ENCODE data around the gene LCN15.
"Not testable (repeated sequence)": the region's sequence is repeated elsewhere in the genome, so short reads cannot be mapped to it uniquely, and the experiment has no call there.

Gene LCN15, protein sequence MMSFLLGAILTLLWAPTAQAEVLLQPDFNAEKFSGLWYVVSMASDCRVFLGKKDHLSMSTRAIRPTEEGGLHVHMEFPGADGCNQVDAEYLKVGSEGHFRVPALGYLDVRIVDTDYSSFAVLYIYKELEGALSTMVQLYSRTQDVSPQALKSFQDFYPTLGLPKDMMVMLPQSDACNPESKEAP

DNA sequence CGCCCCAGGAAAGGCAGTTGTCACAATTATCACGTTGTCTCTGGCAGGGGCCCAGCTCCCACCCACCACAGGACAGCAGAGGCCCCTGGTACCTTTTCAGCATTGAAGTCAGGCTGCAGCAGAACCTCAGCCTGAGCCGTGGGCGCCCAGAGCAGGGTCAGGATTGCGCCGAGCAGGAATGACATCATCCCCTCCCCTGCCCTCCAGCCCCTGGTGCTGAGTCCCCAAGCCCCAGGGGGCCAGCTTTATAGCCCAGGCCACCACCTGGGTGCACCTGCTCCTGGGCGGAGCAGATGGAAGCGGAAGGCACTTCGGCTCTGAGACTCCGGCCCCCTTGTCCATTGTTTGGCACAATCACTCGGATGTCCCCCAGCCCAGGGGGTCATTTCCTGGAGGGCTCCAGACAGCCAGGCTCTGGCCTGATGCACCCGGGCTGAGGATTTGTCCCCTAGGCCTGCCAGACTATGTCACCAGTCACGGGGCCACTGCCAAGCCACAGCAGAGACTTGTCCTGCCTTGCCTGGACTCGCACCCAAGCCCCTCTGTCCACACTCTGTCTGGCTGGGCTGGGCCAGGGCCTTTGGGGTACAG lies at the start of gene LCN15:
Gene LCN15 (minus strand): TSS at position 218 of the 591 bp plus-strand sequence. CDS start 30 bp downstream, at position 188.
- H3K4me3 Mint-ChIP-seq: no peak within 1 kb of the TSS
- DNase-seq (ENCODE audit: low spot score in 2 of 2): no peak
- no peaks in the 10 kb centered on the region for H3K9me3 Mint-ChIP-seq
- no peak for ATAC-seq (replicated peaks; ENCODE audit: extremely low read depth, poor library complexity, severe bottlenecking)
- H3K27ac Mint-ChIP-seq (ENCODE audit: low read depth): no peak within 1 kb of the TSS
- peaks cover 7% of the 10 kb centered on the region for H3K4me1 Mint-ChIP-seq
- no peaks in the 10 kb centered on the region for H3K36me3 Mint-ChIP-seq (ENCODE audit: insufficient read depth)
- peaks cover 8% of the 10 kb centered on the region for H3K27me3 Mint-ChIP-seq

DNA sequence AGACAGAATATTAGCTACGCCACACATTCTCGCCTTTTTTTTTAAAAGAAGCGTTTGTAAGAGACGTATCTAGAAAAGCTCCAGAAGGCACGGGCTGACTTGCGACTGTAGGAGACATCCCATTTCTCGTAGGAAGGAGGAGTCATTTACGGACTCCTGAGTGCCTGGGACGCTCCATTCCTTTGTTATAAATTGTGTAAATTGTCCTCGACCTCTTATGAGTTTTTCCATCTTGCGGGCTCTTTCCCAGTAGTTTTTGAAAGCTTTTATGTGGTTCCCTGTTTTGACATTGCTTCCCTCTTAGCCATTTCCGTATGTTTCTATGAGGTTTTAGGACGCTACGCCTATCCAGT lies 44.5 kb upstream of the LCN15 start:
- Mint-ChIP-seq H3K9me3 (no peaks in the 10 kb centered on the region), H3K36me3 (ENCODE audit: insufficient read depth) (peaks cover 26% of the 10 kb centered on the region), H3K27me3 (no peaks in the 10 kb centered on the region), H3K27ac (ENCODE audit: low read depth) (peak overlapping the region; percentile 73), H3K4me1 (peaks cover 43% of the 10 kb centered on the region), H3K4me3 (peak overlapping the region; percentile 86)
- no peak for ATAC-seq (replicated peaks; ENCODE audit: extremely low read depth, poor library complexity, severe bottlenecking)
- no peak for DNase-seq (ENCODE audit: low spot score in 2 of 2)

DNA sequence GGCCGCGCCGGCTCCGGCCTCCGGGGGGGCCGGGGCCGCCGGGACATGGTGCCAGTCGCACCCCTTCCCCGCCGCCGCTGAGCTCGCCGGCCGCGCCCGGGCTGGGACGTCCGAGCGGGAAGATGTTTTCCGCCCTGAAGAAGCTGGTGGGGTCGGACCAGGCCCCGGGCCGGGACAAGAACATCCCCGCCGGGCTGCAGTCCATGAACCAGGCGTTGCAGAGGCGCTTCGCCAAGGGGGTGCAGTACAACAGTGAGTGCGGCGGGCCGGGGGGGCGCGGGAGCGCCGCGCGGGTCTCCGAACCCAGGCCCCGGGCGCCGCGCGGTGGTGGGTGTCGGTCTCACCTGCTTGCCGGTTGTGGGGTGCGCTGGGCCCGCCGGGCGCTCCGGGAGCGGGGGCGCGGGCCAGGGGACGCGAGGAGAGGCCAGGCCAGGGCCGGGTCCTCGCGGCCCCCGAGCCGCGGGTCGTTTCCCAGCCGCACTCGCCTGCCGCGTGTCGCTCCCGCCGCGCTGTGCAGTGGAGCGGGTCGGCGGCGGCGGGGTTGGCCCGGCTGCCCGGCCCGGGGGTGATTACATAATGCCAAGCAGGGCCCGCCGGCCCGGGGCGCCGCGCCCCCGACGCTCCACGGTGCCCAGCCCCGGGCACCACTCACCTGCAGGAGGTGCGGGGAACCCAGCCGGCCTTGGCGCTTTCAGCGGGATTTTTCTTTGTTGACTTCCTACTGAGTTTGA lies 43.9 kb upstream of the LCN15 start:
- DNase-seq (ENCODE audit: low spot score in 2 of 2): peak; percentile 21 to 33
- Mint-ChIP-seq H3K9me3 (no peaks in the 10 kb centered on the region), H3K27me3 (no peaks in the 10 kb centered on the region)

DNA sequence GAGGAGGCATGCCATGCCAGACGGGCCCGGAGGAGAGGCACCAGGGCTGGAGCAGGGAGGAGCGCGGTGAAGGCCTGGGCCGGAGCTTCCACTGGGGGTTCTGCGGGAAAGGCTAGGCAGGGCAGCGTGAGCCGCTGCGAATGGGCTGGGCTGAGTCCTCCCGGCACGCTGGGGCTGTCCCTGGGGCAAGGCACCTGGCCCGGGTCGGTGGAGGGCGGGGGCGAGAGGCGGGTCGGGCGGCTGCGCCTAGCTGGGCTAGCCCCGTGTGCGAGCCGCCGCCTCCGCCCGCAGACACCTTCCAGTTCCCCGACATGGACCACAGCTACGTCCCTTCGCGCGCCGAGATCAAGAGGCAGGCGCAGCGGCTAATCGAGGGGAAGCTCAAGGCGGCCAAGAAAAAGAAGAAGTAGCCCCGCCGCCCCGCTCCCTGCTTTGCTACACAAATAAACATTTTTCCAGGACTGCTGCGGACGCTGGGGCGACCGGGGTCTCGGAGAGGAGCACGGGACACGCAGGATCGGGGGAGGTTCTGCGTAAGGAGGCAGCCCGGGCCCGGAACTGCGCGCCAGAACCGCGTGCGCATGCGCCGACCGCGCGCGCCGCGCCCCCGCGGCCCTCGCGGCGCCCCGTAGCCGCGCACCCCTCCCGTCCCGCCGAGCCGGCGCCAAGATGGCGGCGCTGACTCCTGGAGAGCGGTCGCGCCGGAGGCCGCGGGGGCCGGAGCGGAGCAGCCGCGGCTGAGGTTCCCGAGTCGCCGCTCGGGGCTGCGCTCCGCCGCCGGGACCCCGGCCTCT lies 43.2 kb upstream of the LCN15 start, which contains the start of gene RABL6:
Gene RABL6 (plus strand): TSS at position 668 of the 794 bp plus-strand sequence. CDS start 249 bp downstream, outside the sequence.
- Mint-ChIP-seq H3K9me3 (no peaks in the 10 kb centered on the region), H3K27me3 (no peaks in the 10 kb centered on the region), H3K4me3 (peak within 1 kb of the TSS; percentile 86), H3K36me3 (ENCODE audit: insufficient read depth) (peaks cover 21% of the 10 kb centered on the region), H3K27ac (ENCODE audit: low read depth) (peak within 1 kb of the TSS; percentile 88), H3K4me1 (peaks cover 30% of the 10 kb centered on the region)
- ATAC-seq (replicated peaks; ENCODE audit: extremely low read depth, poor library complexity, severe bottlenecking) (peak; percentile 89), DNase-seq (ENCODE audit: low spot score in 2 of 2) (peak; percentile 72 to 76)

More for the DNA sequence above, 43.9 kb upstream of the LCN15 start:
- peak overlapping the region; percentile 73 for H3K27ac Mint-ChIP-seq (ENCODE audit: low read depth)
- peaks cover 37% of the 10 kb centered on the region for H3K4me1 Mint-ChIP-seq
- H3K36me3 Mint-ChIP-seq (ENCODE audit: insufficient read depth): peaks cover 24% of the 10 kb centered on the region
- peak; percentile 34 for ATAC-seq (replicated peaks; ENCODE audit: extremely low read depth, poor library complexity, severe bottlenecking)
- peak overlapping the region; percentile 86 for H3K4me3 Mint-ChIP-seq

DNA sequence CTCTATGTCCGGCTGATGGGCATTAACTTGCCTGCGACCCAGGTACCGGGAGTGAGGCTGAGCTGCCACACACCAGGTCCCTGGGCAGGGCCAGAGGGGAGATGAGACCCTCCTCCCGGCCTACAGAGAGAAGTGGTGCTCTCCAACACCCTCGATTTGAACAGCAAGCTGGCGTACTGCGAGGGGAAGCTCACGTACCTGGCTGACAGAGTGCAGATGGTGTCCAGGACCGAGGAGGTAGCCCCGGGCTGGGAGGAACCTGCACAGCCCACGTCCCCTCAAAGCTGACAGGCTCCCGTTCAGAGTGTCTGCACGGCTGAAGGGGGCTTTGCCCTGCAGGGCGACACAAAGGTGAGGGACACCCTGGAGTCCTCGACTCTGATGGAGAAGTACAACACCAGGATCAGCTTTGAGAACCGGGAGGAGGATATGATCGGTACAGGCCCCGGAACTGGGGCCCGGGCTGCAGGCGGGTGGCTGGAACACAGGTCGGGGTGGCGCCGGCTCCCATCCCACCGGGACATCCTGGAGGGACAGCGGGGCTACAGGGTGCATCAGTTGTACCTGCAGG lies 42.4 kb upstream of the LCN15 start:
- DNase-seq (ENCODE audit: low spot score in 2 of 2): no peak
- peak overlapping the region; percentile 86 for H3K4me3 Mint-ChIP-seq
- ATAC-seq (replicated peaks; ENCODE audit: extremely low read depth, poor library complexity, severe bottlenecking): no peak
- no peaks in the 10 kb centered on the region for H3K9me3 Mint-ChIP-seq
- H3K27me3 Mint-ChIP-seq: no peaks in the 10 kb centered on the region
- peaks cover 30% of the 10 kb centered on the region for H3K4me1 Mint-ChIP-seq
- peaks cover 21% of the 10 kb centered on the region for H3K36me3 Mint-ChIP-seq (ENCODE audit: insufficient read depth)
- H3K27ac Mint-ChIP-seq (ENCODE audit: low read depth): peak overlapping the region; percentile 88

DNA sequence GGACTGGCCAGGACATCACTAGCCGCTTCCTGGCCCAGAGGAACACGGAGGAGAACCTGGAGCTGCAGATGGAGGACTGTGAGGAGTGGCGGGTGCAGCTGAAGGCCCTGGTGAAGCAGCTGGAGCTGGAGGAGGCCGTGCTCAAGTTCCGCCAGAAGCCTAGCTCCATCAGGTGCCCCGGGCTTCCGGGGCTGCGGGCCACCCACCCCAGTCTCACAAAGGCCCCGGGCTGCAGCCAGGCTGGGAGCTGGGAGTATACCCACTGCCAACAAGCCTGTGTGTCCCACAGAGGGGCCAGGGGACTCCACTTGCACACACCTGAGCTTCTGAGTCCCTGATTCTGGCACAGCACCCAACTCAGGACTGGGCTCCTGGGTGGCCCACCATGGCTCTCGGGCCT lies 41.7 kb upstream of the LCN15 start:
- no peaks in the 10 kb centered on the region for H3K27me3 Mint-ChIP-seq
- no peaks in the 10 kb centered on the region for H3K9me3 Mint-ChIP-seq
- H3K4me3 Mint-ChIP-seq: peak overlapping the region; percentile 86
- H3K4me1 Mint-ChIP-seq: peaks cover 33% of the 10 kb centered on the region
- H3K36me3 Mint-ChIP-seq (ENCODE audit: insufficient read depth): peaks cover 21% of the 10 kb centered on the region
- DNase-seq (ENCODE audit: low spot score in 2 of 2): no peak
- H3K27ac Mint-ChIP-seq (ENCODE audit: low read depth): no peak overlapping the region
- ATAC-seq (replicated peaks; ENCODE audit: extremely low read depth, poor library complexity, severe bottlenecking): no peak

DNA sequence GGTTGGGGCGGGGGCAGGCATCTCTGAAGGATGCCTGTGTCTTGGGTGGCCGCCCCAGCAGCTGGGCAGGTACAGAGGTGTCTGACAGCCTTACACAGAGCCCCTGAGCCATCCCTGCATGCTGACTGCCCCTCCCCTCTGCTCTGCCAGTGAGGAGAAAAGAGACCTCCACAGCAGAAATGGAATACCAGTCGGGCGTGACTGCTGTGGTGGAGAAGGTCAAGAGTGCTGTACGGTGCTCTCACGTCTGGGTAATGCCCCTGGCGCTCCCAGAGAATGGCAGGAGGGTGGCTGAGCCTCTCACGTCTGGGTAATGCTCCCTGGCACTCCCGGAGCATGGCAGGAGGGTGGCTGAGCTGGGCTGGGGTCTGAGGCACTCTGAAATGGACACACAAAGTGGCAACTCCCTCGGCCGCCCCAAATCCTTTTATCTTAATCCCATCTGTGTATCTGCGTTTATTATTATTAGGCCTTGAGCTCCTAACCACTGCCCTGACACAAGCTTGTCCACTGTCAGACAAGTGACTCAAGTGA lies 41.0 kb upstream of the LCN15 start:
- ATAC-seq (replicated peaks; ENCODE audit: extremely low read depth, poor library complexity, severe bottlenecking): no peak
- Mint-ChIP-seq H3K4me3 (peak overlapping the region; percentile 41), H3K9me3 (no peaks in the 10 kb centered on the region), H3K27me3 (no peaks in the 10 kb centered on the region), H3K36me3 (ENCODE audit: insufficient read depth) (peaks cover 21% of the 10 kb centered on the region), H3K4me1 (peaks cover 40% of the 10 kb centered on the region), H3K27ac (ENCODE audit: low read depth) (no peak overlapping the region)
- DNase-seq (ENCODE audit: low spot score in 2 of 2): no peak

DNA sequence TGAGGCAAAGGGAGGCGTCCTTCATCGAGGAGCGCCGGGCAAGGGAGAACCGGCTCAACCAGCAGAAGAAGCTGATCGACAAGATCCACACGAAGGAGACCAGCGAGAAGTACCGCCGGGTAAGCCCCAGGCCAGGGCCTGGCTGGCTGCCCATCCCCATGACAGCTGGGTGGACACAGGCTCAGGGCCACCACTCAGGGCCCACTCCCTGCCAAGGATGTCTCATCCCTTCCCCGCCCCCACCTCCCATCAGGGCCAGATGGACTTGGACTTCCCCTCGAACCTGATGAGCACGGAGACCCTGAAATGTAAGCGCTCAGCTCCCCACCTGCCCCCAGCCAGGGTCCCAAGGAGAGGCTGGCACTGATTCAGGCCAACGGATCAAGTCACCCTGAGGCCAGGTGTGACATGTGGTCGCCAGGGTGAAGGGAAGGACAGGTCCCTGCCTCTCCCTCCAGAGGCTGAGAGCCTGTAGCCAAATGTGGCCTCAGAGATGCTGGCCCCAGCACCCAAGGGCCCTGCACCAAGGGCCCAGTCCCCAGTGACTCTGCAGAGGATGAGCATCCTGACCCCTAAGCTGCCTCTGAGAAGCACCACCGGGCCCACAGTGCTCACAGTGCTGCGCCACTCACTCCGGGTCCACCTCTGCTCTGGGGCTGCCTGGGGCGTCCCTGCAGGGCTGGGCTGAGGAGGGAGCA lies 40.3 kb upstream of the LCN15 start:
- Mint-ChIP-seq H3K9me3 (no peaks in the 10 kb centered on the region), H3K4me3 (no peak overlapping the region), H3K4me1 (peaks cover 39% of the 10 kb centered on the region), H3K27ac (ENCODE audit: low read depth) (no peak overlapping the region), H3K36me3 (ENCODE audit: insufficient read depth) (peaks cover 21% of the 10 kb centered on the region), H3K27me3 (no peaks in the 10 kb centered on the region)
- no peak for ATAC-seq (replicated peaks; ENCODE audit: extremely low read depth, poor library complexity, severe bottlenecking)
- DNase-seq (ENCODE audit: low spot score in 2 of 2): no peak

DNA sequence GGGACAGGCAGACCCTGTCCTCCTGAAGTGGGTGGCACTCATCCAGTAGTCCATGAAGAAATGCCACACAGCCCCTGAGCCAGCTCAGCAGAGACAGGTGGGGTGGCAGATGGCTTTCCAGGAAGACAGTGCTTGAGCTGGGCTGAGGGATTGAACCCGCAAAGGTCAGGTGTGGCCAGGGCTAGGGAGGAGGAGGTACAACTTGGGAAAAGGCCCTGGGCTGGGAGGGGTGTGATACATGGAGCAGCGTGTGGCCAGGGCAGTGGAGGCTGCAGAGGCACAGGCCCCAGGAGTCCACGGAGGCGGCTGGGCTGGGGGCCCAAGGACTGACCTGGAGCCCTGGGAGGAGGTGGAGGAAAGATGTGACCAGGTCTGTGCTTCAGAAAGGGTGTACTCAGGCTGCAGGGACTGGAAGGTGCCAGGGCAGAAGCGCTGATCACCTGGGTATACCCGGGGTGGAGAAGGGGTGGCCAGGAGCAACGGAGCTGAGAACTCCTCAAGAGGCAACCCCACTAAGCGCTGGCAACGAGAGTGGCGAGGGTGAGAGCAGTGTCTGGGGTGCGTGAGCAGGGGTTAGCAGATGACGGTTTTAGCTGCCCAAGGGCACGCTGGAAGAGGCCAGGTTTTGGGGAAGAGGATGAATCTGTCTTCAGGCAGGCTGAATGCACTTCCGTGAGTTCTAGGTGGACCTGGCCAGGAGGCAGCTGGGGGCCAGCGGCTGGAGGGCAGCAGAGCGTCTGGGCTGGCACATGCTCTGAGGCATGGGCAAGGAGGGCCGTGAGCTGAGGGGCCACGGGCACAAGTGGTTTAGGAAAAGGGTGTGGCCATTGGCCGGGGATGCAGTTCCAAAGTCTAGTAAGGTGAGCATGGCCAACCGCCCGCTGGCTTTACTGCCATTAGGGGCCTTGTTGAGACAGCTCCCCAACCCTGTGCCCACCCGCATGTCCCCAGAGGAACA lies 39.5 kb upstream of the LCN15 start:
- no peak overlapping the region for H3K27ac Mint-ChIP-seq (ENCODE audit: low read depth)
- H3K4me3 Mint-ChIP-seq: no peak overlapping the region
- peaks cover 18% of the 10 kb centered on the region for H3K36me3 Mint-ChIP-seq (ENCODE audit: insufficient read depth)
- peaks cover 34% of the 10 kb centered on the region for H3K4me1 Mint-ChIP-seq
- ATAC-seq (replicated peaks; ENCODE audit: extremely low read depth, poor library complexity, severe bottlenecking) (no peak), DNase-seq (ENCODE audit: low spot score in 2 of 2) (no peak)
- H3K27me3 Mint-ChIP-seq: no peaks in the 10 kb centered on the region
- no peaks in the 10 kb centered on the region for H3K9me3 Mint-ChIP-seq

DNA sequence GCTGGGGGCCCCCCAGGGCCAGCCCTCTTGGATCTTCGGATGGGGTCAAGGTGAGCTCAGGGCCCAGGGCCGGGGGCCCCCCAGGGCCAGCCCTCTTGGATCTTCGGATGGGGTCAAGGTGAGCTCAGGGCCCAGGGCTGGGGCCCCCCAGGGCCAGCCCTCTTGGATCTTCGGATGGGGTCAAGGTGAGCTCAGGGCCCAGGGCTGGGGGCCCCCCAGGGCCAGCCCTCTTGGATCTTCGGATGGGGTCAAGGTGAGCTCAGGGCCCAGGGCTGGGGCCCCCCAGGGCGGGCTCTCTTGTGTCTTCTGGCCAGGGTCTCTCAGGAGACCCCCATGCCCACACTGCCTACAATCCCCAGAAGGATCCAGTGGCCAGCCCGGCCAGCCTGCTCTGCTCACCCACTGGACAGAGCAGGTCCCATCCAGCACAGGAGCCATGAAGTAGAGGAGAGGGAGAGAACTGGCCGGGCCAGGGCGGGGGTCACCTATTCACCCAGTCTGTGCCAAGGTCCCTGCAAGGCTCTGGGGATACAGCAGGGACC lies 38.8 kb upstream of the LCN15 start:
- H3K36me3 Mint-ChIP-seq (ENCODE audit: insufficient read depth): peaks cover 14% of the 10 kb centered on the region
- H3K4me1 Mint-ChIP-seq: peaks cover 31% of the 10 kb centered on the region
- H3K27me3 Mint-ChIP-seq; DNase-seq (ENCODE audit: low spot score in 2 of 2); H3K27ac Mint-ChIP-seq (ENCODE audit: low read depth); H3K9me3 Mint-ChIP-seq; ATAC-seq (replicated peaks; ENCODE audit: extremely low read depth, poor library complexity, severe bottlenecking); H3K4me3 Mint-ChIP-seq: not testable (repeated sequence)

DNA sequence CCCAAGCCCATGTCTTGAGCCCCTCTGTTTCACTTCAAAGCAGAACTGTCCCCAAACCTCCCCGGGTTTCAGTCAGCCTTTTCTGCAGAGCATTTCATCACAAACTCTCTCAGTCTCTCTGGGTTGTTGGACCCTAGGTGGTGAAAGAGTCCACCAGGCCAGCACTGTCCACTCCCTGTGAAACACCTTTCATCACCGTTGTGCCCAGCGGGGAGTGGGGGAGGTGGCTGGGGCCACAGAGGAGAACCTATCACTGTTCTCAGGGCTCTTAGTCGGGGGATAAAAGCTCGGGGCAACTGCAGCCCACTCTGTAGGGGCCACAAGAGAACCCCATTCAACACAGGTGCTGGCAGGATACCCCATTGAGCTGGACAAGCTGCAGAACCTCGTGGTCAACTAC lies 38.0 kb upstream of the LCN15 start:
- peaks cover 10% of the 10 kb centered on the region for H3K36me3 Mint-ChIP-seq (ENCODE audit: insufficient read depth)
- H3K4me1 Mint-ChIP-seq: peaks cover 30% of the 10 kb centered on the region
- no peaks in the 10 kb centered on the region for H3K9me3 Mint-ChIP-seq
- no peak overlapping the region for H3K27ac Mint-ChIP-seq (ENCODE audit: low read depth)
- H3K4me3 Mint-ChIP-seq: no peak overlapping the region
- DNase-seq (ENCODE audit: low spot score in 2 of 2) (no peak), ATAC-seq (replicated peaks; ENCODE audit: extremely low read depth, poor library complexity, severe bottlenecking) (no peak)
- H3K27me3 Mint-ChIP-seq: no peaks in the 10 kb centered on the region

Data from central memory CD8-positive, alpha-beta T cell (primary cell).